Left colon (tissue), 2 donors: ENCODE data around the gene MTARC2. TPM values are rescaled to one million over a fixed set of nuclear protein-coding genes. Genes with fewer than 3 reads are reported as not detected.
"Not testable (repeated sequence)": the region's sequence is repeated elsewhere in the genome, so short reads cannot be mapped to it uniquely, and the experiment has no call there.

Experiments used
- ATAC-seq: fragments of 200-7000 bp; cut with Tn5 transposase; one replicate; pipeline ENCODE4 v1.9.1; 2020; ENCODE audit warnings: mild to moderate bottlenecking, moderate library complexity
- DNase-seq, 2 donors: peaks; one replicate each; pipeline ENCODE4 v3.0.0-alpha.2; 2020
- intact Hi-C, 2 donors: fragments of 100-400 bp; cut with DNase I in 1 of 2; cut with micrococcal nuclease in 1 of 2; formaldehyde crosslinking; loops; one replicate each; pipeline versions ENCODE4 v1.11.2 to v1.14.0; 2022; cut with DNase I, micrococcal nuclease
- total RNA-seq, 2 donors: library from RNA; stranded (reverse); fragmentation: NEBNext Ultra II Directional; extraction: Animal tissue kit (Norgen Biotek cat#: 25700); gene quantifications; one replicate each; pipeline ENCODE4 v1.2.1, GENCODE V29; 2021
- donor health status: DM: no; HTN: no; CAD: no.
- donor health status: DM: yes; HTN: yes; CAD: no.

The MTARC2 gene
- total RNA-seq, 2 donors from 2014 or later = 36.2 to 40.0 TPM

- intact Hi-C loops = no loop called here
- DNase-seq (no peak), ATAC-seq (no peak)
Measured at GRCh38 chr1:220726634-220727033, 21.5 kb upstream of the MTARC2 start.

GRCh38 chr1:220727519-220727918 is 20.6 kb upstream of the MTARC2 start:
- DNase-seq (no peak), ATAC-seq (no peak)
- intact Hi-C loops = no loop called here

GRCh38 chr1:220730486-220730885 is 17.6 kb upstream of the MTARC2 start:
- intact Hi-C loops = loop anchor here in 1 of 2 donors (10.0 kb wide), 1 partner anchor 46 kb away; no protein-coding TSS in a partner anchor
- DNase-seq (no peak), ATAC-seq (no peak)

- intact Hi-C loops = loop anchor here in 1 of 2 donors (10.0 kb wide), 1 partner anchor 47 kb away; no protein-coding TSS in a partner anchor
- DNase-seq = no peak
- no peak for ATAC-seq
Measured at GRCh38 chr1:220732137-220732536, 16.0 kb upstream of the MTARC2 start.

GRCh38 chr1:220732621-220733020 is 15.5 kb upstream of the MTARC2 start:
- ATAC-seq (no peak), DNase-seq (no peak)
- intact Hi-C loops = loop anchor here in 1 of 2 donors (10.0 kb wide), 1 partner anchor 48 kb away; no protein-coding TSS in a partner anchor

DNA sequence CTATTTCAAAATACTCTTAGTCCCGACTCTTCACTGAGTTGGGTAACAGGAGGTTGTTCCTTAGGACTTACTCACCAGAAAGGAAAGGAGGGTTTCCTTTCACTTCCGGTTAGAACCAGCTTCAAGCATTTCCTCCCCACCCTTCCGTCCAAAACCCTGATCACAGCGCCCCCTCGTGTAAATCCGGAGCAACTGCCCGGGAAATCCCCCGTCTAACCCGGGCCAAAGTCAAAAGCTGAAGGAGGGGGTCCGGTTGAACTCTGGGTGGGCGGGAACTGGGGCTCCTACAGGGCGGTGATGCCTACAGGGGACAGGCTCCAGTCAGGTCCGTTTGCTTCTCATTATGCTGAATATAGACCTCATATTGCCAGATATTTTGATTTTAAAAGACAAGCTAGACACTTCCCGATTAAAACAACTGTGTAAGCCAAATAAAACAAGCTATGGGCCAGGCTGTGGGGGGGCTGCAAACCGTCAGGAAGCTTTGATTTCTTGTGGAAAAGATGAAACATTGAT is 15.0 kb upstream of the MTARC2 start:
- peak; percentile 67 for DNase-seq
- intact Hi-C loops = loop anchor here in 1 of 2 donors (10.0 kb wide), 1 partner anchor 48 kb away; no protein-coding TSS in a partner anchor
- ATAC-seq = peak; percentile 78

DNA sequence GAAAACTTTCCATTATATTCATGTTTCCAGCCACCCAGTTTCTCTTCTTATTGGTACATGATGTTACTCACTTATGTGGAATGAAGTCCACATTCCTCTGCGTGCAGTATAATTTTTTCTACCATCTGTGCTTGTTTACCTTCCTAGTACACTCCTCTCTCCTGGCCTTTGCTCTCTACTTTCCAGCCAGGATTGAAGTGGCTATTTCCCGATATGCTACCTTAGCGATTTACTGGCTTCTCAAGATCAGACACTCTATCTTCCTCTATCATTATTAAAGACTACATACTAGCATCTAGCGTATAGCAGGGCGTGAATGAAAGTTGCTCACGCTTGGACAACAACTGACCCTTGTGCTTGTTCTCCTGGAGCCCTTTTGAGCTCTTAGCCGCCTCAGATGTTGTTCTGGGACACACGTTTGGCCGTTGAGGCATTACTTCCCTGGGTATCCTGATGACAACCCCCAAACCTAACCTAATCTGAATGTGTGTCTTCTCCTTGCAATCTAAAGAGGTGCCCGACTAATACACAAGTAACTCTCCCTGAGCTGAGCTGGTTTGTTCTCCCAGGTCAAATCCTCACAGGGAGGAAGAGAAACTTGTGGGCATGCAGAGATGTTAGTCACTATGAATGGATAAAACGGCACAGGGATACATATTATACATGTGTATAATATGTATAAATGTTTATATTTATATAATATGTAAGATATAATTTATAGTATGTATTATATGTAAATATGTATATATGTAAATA is 13.4 kb upstream of the MTARC2 start:
- DNase-seq (no peak), ATAC-seq (peak; percentile 96)
- intact Hi-C loops = loop anchor here in 1 of 2 donors (10.0 kb wide), 1 partner anchor 50 kb away; no protein-coding TSS in a partner anchor

DNA sequence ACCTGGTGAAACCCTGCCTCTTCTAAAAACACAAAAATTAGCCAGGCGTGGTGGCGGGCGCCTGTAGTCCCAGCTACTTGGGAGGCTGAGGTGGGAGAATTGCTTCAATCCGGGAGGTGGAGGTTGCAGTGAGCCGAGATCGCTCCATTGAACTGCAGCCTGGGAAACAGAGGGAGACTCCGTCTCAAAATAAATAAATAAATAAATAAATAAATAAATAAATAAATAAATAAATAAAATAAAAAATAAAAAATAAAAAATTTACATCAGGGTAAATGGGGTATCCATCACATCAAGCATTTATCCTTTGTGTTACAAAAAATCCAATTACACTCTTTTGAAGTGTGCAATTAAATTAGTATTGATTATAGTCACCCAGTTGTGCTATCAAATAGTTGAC is 11.8 kb upstream of the MTARC2 start:
- DNase-seq, ATAC-seq: not testable (repeated sequence)
- intact Hi-C loops = loop anchor here in 1 of 2 donors (10.0 kb wide), 1 partner anchor 51 kb away; no protein-coding TSS in a partner anchor

GRCh38 chr1:220741349-220741748 is 6.8 kb upstream of the MTARC2 start:
- DNase-seq (no peak), ATAC-seq (no peak)
- intact Hi-C loops = no loop called here

- intact Hi-C loops = no loop called here
- ATAC-seq (no peak), DNase-seq (no peak)
Measured at GRCh38 chr1:220741825-220742224, 6.3 kb upstream of the MTARC2 start.

DNA sequence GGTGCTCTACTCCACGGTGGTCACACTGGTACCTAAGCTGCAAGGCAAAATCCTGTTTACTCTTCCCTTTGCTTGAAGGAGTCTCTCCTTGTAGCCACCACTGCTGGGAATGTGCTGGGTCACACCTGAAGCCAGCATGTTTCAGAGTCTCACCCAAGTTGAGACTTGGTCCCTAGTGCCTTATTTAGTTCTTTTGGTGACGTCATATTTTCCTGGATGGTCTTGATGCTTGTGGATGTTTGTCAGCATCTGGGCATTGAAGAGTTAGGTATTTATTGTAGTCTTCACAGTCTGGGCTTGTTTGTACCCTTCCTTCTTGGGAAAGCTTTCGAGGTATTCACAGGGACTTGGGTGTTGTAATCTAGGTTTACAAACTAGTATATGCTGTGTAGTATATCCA is 5.6 kb upstream of the MTARC2 start:
- intact Hi-C loops = no loop called here
- DNase-seq (no peak), ATAC-seq (no peak)

DNA sequence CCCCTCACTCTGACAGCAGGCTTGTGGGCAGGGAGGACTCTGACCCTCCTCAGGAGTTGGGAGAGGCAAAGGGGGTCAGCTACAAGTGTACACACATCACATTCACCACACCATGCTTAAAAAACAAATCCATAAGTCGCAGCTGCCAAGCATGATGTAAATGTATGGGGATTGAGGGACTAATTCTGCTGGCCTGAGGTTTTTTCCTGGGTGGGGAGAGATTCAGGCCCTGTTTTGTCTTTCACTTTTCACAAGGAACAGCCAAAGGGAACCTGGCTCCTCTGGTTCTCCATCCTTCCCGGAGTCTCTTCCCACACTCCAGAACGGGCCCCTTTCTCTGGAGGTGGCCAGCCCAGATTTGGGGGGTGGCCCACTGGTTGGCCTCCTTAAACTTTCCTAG is 1.3 kb upstream of the MTARC2 start:
- ATAC-seq (no peak), DNase-seq (no peak)
- intact Hi-C loops = no loop called here

DNA sequence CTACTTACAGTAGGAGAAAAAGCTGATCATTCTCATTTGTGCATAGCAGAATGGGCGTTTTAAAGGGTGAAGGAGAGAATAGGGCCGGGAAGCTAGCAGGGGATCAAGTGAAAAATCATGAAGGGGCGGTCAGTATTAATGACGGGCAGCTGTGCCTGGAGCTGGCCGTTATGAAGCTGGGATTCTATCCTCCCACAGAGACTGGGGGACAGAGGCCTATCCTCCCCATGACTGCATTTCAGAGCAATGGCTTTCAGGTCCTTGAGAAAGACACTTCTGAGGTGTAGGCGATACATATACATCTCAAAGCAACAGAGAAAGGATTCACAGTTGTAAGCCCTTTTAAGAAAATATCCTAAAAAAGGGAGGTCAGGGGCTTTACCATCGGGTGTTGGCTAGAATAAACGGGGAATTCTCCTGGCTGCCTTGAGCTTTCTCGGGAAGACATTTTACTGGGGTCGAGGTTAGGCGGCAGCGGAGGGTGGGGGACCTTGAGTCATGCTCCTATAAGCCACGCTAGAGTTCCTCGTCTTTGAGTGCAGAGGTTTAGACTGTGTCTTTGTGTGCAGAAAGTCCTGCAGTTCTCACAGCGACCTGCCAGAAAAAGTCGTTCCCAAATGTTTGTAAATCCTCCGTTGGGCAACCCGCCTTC is 559 bp upstream of the MTARC2 start:
- ATAC-seq = peak; percentile 39
- intact Hi-C loops = no loop called here
- DNase-seq = no peak

- no peak for ATAC-seq
- intact Hi-C loops = no loop called here
- no peak for DNase-seq
Measured at GRCh38 chr1:220748936-220749335, 814 bp downstream of the MTARC2 start.

- DNase-seq (no peak), ATAC-seq (no peak)
- intact Hi-C loops = no loop called here
Measured at GRCh38 chr1:220750131-220750515, 2.0 kb downstream of the MTARC2 start.

DNA sequence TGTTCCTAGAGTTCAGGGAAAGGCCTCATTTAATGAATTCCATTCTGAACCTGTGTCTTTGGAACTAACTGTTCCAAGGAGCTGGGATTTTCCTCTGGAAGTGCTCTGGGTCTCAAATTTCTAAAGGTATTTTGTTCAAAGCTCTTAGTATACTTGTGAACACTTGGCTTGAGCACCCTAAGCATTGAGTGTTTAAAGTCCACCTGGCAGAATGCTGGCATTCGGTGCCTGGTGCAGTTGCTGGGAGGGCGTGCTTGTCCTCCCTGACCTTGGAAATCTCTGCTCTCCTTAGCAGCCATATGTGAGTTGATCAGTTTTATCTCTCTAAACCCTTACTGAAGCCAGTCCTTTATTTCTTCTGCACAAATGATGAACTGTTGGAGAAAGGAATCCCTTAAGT is 3.0 kb downstream of the MTARC2 start:
- ATAC-seq = peak; percentile 61
- DNase-seq = peak in 1 of 2 donors; percentile 44
- intact Hi-C loops = no loop called here

- intact Hi-C loops = no loop called here
- no peak for ATAC-seq
- DNase-seq = no peak
Measured at GRCh38 chr1:220754212-220754917, 6.2 kb downstream of the MTARC2 start.

DNA sequence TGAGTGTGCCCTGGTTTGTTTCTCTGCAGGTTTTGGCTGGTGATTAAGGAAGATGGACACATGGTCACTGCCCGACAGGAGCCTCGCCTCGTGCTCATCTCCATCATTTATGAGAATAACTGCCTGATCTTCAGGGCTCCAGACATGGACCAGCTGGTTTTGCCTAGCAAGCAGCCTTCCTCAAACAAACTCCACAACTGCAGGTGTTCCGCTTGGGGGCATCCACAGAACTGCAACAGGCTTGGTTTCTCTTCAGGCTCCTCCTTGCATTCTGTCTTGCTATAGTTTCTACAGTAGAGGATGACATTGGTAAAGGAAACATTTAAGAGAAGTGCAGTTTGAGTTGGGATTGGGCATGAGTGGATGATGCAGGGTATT is 6.8 kb downstream of the MTARC2 start:
- ATAC-seq (no peak), DNase-seq (no peak)

GRCh38 chr1:220755309-220755708 is 7.2 kb downstream of the MTARC2 start:
- intact Hi-C loops = no loop called here
- DNase-seq (no peak), ATAC-seq (no peak)

More for the DNA sequence above, 6.8 kb downstream of the MTARC2 start:
- intact Hi-C loops = no loop called here
